D341Med (cell line): Measurements from ENCODE around the gene JAZF1.

ENCODE experiments used
- DNase-seq: peaks from one replicate; pipeline ENCODE4 v3.0.0; 2012; ENCODE audit warnings: low spot score

JAZF1 gene

GRCh38 chr7:28008171-28008570 is 172.4 kb downstream of the JAZF1 start:
- DNase-seq: no peak

GRCh38 chr7:28006491-28006890 is 174.1 kb downstream of the JAZF1 start:
- DNase-seq: no peak

- peak; percentile 70 for DNase-seq
These were observed 174.8 kb downstream of the JAZF1 start for GRCh38 chr7:28005847-28006231.

GRCh38 chr7:28005075-28005846 is 175.3 kb downstream of the JAZF1 start:
- DNase-seq: peak; percentile 57

GRCh38 chr7:28003408-28003807 is 177.2 kb downstream of the JAZF1 start:
- no peak for DNase-seq

- peak; percentile 42 for DNase-seq
These were observed 178.0 kb downstream of the JAZF1 start for GRCh38 chr7:28002638-28003037.

GRCh38 chr7:28001896-28002295 is 178.7 kb downstream of the JAZF1 start:
- no peak for DNase-seq

GRCh38 chr7:27999829-28000228 is 180.8 kb downstream of the JAZF1 start:
- DNase-seq: no peak

GRCh38 chr7:27998382-27998781 is 182.2 kb downstream of the JAZF1 start:
- no peak for DNase-seq

- no peak for DNase-seq
These were observed 183.3 kb downstream of the JAZF1 start for GRCh38 chr7:27997188-27997707.

GRCh38 chr7:27996141-27996540 is 184.5 kb downstream of the JAZF1 start:
- DNase-seq: no peak

- DNase-seq: no peak
These were observed 185.4 kb downstream of the JAZF1 start for GRCh38 chr7:27995228-27995627.

GRCh38 chr7:27994639-27995038 is 186.0 kb downstream of the JAZF1 start:
- no peak for DNase-seq

GRCh38 chr7:27992755-27993493 is 187.7 kb downstream of the JAZF1 start:
- DNase-seq: no peak

- no peak for DNase-seq
These were observed 188.5 kb downstream of the JAZF1 start for GRCh38 chr7:27992097-27992496.

GRCh38 chr7:27991006-27991528 is 189.5 kb downstream of the JAZF1 start:
- DNase-seq: no peak

GRCh38 chr7:27976531-27976930 is 204.1 kb downstream of the JAZF1 start:
- DNase-seq: no peak

GRCh38 chr7:27973625-27974024 is 207.0 kb downstream of the JAZF1 start:
- no peak for DNase-seq

GRCh38 chr7:27972276-27972675 is 208.3 kb downstream of the JAZF1 start:
- DNase-seq: no peak

GRCh38 chr7:27971171-27971812 is 209.3 kb downstream of the JAZF1 start:
- no peak for DNase-seq

GRCh38 chr7:27970350-27970749 is 210.2 kb downstream of the JAZF1 start:
- DNase-seq: no peak

- no peak for DNase-seq
These were observed 211.2 kb downstream of the JAZF1 start for GRCh38 chr7:27969346-27969745.

- DNase-seq: no peak
These were observed 213.0 kb downstream of the JAZF1 start for GRCh38 chr7:27967639-27968038.
